ENCODE measurements around the gene KSR1. TPM values are rescaled to one million over a fixed set of nuclear protein-coding genes. Genes with fewer than 3 reads are reported as not detected.
A peak's percentile ranks its signal among the peaks of the same experiment; 100 is the strongest.

KSR1 gene
- total RNA-seq, 2 donors from 2014 or later, result 99.9 to 142 TPM

- Histone ChIP-seq H3K27me3 (no peaks in the 10 kb centered on the region), H3K4me3 (no peak overlapping the region), H3K36me3 (replicated peaks in 1 of 2; ENCODE audit: insufficient read depth in 1 of 2, low read depth in 2 of 2) (peaks cover 4 to 60% of the 10 kb centered on the region in 2 donors), H3K9me3 (no peaks in the 10 kb centered on the region), H3K27ac (no peak overlapping the region), H3K4me1 (no peaks in the 10 kb centered on the region)
- DNase-seq (peak in 3 of 4 donors; percentile 30 to 37 (median 35)), ATAC-seq (no peak)
- peak in 6 of 7 experiments; percentile 18 to 46 (median 36) for TF ChIP-seq CTCF (IDR thresholded peaks at IDR 0.05)
- TF ChIP-seq POLR2A (IDR thresholded peaks at IDR 0.05), result no peak
- intact Hi-C loops (cut with DNase I), result loop anchor here (10.0 kb wide), 2 partner anchors 45 to 375 kb away; no protein-coding TSS in a partner anchor
- WGBS, 2 donors, result 45 to 56% methylated on average over 4 to 11 of the region's 11 CpGs
Measured at GRCh38 chr17:27609611-27610303, 153.5 kb downstream of the KSR1 start.

- Histone ChIP-seq H3K9me3 (no peaks in the 10 kb centered on the region), H3K4me1 (no peaks in the 10 kb centered on the region), H3K27ac (no peak overlapping the region), H3K4me3 (no peak overlapping the region), H3K27me3 (no peaks in the 10 kb centered on the region), H3K36me3 (replicated peaks in 1 of 2; ENCODE audit: insufficient read depth in 1 of 2, low read depth in 2 of 2) (peaks cover 4 to 59% of the 10 kb centered on the region in 2 donors)
- WGBS, 2 donors, result 86 to 91% methylated on average over 3 to 4 of the region's 4 CpGs
- DNase-seq (no peak), ATAC-seq (no peak)
- TF ChIP-seq POLR2A (IDR thresholded peaks at IDR 0.05) (no peak), CTCF (IDR thresholded peaks at IDR 0.05) (no peak)
- intact Hi-C loops (cut with DNase I), result no loop called here
Measured at GRCh38 chr17:27610304-27610677, 154.0 kb downstream of the KSR1 start.

GRCh38 chr17:27612160-27612770, 156.0 kb downstream of the KSR1 start:
- intact Hi-C loops (cut with DNase I), result no loop called here
- TF ChIP-seq POLR2A (IDR thresholded peaks at IDR 0.05) (no peak), CTCF (IDR thresholded peaks at IDR 0.05) (no peak)
- ATAC-seq (no peak), DNase-seq (no peak)
- Histone ChIP-seq H3K27me3 (no peaks in the 10 kb centered on the region), H3K27ac (no peak overlapping the region), H3K9me3 (no peaks in the 10 kb centered on the region), H3K4me3 (no peak overlapping the region), H3K4me1 (no peaks in the 10 kb centered on the region), H3K36me3 (replicated peaks in 1 of 2; ENCODE audit: insufficient read depth in 1 of 2, low read depth in 2 of 2) (peaks cover 5 to 60% of the 10 kb centered on the region in 2 donors)
- 74 to 81% methylated on average over 3 of the region's 3 CpGs for WGBS, 2 donors

- Histone ChIP-seq H3K4me3 (no peak overlapping the region), H3K9me3 (no peaks in the 10 kb centered on the region), H3K27me3 (no peaks in the 10 kb centered on the region), H3K4me1 (no peaks in the 10 kb centered on the region), H3K27ac (no peak overlapping the region), H3K36me3 (replicated peaks in 1 of 2; ENCODE audit: insufficient read depth in 1 of 2, low read depth in 2 of 2) (peaks cover 9 to 58% of the 10 kb centered on the region in 2 donors)
- TF ChIP-seq CTCF (IDR thresholded peaks at IDR 0.05) (no peak), POLR2A (IDR thresholded peaks at IDR 0.05) (no peak)
- ATAC-seq (no peak), DNase-seq (no peak)
- intact Hi-C loops (cut with DNase I), result no loop called here
- WGBS, 2 donors, result 81 to 87% methylated on average over 3 of the region's 3 CpGs
Measured at GRCh38 chr17:27613433-27613832, 157.2 kb downstream of the KSR1 start.
